ENCODE results near the gene KIF12.

KIF12 gene

DNA sequence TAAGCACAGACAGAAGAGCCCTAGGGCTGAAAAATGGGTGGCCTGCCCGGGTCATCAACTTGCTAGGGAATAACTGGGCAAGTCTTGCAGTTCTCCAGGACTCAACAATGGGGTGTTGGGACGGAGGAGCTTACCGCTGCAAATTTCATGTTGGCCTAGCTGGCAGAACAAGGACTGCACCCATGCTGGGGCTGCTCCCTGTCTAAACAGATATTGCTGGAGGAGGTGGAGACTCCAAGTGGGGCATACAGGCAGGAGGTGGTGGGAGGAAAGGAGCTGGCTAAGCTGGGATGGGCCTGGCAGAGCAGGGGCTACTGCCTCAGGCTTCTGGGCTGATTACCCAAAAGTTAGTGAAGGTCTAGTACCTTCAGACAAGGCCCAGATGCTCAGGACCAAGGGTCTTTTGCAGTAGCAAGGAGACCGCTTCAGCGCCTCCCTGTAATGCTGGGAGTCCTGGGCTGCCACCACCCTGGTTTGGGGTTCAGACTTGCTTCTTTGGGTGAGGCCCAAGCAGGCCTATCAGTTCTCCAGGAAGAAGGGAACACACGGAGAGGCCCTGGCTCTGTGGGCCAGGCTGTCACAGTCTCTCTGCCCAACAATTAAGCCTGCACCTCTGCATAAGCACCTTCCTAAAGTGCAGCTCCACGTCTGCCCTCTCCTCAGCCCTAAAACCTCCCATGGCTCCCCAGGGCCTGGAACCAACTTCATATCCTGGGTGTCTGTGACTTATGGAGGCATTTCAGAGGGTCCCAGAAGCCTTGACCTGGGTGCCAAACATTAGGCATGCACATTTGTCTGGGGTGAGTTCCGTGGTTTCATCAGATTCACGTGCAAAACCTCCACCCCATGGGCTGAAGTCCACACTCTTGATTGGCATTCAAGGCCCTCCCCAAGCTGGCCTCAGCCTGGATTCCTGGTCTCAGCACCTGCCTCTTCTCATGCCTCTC, 24.2 kb upstream of the KIF12 start:
- no peak for DNase-seq

DNA sequence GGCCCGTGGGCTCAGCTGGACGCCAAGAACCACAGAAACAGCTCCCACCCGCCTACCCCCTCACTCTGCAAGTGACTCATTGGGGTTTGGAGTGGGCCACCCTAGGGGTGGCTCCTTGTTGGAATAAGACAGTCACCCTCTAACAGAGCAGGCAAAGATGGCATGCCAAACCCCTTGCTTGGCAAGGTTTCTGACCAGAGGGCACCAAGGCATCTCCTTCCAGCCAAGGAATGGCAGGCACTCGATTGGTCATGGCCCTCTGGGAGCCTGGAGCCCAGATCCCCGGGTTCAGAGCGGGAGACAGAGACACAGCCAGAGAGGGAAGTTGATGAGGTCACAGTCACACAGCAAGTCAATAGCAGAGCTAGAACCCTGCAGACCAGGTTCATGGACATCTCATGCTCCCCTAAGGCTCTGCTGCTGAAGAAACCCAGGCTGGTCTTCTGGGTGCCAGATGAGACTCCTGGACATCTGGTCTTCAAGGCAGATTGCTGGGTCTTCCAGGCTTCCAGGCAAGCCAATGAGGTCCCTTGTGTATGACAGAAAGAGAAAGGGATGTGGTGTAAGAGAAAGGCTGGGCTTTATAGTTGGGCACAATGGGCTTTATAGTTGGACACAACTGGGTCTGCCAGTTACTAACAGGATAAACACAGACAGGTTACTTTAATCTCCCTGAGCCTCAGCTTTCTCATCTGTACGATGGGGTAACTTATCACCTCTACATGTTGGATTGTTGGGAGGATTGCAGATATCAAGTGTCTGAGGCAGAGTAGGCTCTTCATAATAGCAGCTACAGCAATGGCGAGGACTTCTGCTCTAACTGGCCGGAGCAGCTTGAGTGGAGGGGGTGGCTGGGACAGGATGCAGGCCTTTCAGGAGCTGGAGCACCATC, 23.3 kb upstream of the KIF12 start:
- DNase-seq: no peak

GRCh38 chr9:114121227-114122135, 22.4 kb upstream of the KIF12 start:
- no peak for DNase-seq

DNA sequence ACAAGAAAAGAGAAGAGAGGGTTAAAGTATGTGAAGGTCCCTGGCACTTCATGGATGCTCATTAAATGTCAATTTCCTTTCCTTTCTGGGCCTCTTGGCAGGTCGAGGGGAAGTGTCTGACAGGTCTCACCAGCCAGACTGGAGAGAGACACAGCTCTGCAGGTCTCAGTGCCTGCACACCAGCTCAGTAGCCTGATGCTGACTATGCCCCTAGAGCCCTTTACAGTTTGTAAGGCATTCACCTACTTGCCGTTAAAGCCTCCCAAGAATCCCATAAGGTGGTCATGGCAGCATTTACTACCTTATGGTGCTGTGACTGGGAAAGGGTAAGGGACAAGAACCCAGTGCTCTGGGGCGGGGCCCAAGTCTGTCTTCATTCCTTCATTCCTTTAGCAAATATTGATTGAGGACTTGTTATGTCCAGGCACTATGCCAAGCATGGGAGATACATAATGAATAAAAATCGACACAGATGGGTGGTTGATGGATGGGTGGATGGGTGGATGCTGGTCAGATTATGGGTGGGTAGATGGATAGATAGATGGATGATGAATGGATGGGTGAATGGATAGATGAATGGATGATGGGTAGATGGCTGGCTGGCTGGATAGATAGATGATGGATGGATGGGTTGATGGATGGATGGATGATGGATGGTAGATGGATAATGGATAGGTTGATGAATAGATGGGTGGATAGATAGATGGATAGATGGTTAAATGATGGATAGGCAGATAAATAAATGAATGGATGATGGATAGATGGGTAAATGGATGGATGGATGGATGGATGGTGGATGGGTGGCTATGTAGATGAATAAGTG, 21.3 kb upstream of the KIF12 start:
- DNase-seq: no peak

DNA sequence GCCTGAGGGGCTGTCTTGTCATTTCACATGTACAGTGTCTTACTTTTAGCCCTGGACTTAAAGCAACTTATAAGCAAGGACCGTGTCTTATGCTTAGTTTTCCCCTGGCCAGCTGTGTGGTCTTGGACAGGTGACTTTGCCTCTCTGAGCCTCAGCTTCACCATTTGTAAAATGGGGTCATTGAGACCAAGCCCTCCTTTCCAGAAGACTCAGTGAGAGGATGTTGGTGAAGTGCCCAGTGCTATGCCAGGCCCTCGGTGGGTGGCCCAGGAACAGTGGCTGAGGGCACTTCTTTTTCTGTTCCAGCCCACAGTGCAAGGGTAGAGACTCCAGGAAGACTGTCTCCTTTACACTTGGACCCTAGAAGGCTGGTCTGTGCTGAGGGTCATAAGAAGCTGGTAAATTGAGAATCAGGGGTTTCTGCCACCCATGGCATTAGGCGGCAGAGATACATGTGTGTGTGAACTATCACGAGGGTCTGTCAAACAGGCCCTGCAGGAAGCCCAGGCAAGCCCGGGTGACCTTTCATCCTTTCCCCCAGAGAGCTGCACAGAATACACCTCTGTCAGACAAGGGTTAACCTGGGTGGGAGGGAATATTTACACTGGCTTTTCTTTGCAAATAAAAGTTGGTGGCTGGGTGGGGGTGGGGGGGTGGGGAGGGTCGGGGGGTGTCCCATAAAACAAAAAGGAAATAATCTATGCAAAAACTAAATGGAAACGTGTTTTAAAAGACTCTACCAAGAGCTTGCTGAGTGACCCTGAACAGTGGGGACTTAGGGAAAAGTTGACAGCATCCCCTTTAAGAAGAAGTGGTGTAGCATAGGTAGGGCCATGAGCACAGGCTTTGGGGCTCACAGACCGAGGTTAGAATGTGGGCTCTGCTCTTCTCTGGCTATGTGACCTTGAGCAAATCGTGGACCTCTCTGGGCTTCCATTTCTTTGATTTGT, 20.4 kb upstream of the KIF12 start:
- DNase-seq: no peak

- DNase-seq: no peak
Observed at GRCh38 chr9:114117996-114118830, 19.1 kb upstream of the KIF12 start.

- DNase-seq: no peak
Observed at GRCh38 chr9:114117614-114117995, 18.5 kb upstream of the KIF12 start.

DNA sequence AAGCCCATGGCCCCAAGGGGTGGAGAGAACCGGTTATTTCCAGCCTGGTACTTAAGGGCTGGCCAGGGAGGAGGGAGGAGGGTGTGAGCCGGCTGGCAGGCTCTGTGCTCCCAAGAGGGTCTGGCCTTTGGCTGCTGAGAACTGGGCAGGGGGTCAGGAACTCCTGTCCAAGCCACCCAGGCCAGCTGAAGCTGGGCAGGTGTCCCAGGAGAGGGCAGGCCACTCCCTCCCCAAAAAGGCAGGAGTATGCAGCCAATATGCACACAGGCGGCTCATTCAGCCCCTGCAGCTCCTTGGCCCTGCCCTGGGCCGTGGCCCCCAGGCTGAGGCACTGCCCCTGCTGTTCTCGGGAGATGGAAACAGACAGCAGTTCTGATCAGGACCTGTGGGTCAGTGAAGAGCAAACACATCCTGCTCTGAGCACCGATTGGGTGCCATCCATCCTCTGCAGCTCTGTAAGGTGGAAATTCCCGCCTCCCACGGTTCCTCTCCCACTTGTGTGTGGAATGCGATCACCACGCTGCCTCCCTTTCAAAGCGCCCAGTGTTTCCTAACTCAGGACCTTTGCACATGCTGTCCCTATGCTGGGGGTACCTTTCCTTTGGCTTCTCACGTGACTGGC, 17.1 kb upstream of the KIF12 start:
- no peak for DNase-seq

GRCh38 chr9:114115654-114116125, 16.6 kb upstream of the KIF12 start:
- no peak for DNase-seq

DNA sequence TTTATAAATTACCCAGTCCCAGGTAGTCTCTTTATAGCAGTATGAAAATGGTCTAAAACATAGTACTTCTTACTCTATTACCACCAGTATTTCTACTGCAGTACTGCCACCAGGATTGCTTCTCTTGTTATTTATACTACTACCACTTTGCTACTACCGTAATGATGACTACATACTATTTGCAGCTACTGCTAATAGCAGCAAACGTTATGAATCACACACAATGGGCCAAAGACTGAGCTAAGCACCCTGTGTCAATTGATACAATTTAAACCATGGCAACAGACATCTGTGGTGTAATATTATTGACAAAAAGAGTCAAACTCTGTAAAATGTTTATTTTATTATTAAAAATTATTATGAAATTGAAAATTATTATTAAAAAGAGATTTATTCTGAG, 15.3 kb upstream of the KIF12 start:
- no peak for DNase-seq

DNA sequence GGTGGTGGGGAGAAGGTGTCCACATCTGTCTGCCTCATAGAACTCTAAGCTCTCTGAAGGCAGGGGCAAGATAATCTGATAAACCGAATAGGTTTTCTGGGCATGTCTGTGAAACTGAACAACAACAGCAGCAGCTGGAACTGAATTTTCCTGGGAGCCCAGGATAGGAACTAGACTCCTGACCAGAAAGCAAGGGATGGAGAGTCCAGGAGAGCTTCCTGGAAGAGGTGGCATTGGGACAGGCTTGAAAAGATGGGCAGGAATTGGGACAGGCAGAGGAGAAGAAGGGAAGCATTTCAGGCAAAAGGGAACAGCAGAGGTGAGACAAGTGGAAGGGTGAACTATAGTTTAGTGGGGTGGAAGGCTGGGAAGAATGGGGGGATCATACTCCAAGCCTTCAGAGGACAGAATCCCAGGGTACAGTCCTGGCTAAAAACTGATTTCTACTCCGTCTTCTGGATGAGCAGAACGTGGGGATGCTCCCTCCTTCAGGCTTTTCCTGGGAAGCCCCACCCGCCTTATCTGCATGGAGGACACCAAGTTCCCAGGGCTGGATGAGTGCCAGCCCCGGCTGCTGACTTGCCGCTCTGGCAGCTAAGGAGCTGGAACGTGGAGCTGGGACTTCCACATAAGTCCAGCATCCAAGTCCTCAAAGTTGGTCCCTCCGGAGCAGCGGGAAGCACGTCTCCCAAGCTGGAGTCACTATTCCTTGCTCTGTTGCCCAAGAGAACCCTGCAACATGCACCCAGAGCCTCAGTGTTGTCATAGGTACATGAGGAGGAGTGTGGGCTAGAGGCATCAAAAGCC, 13.9 kb upstream of the KIF12 start:
- no peak for DNase-seq

DNA sequence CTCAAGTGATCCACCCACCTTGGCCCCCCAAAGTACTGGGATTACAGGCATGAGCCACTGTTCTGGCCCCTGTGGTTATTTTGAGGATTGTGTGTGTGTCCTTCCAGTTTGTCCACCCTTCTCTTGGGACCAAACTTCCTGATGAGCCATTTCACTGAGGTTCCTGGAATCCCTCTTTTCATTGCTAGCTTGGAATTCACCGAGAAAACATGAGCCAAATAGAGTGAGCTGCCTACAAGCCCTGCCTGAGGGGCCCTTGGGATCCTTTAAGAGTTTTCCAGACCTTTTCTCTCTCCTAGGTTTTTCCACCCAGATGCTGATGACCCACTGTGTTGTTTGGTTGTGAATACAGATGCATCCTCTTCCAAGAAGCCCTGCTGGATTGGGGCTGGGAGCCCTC, 13.2 kb upstream of the KIF12 start:
- no peak for DNase-seq

DNA sequence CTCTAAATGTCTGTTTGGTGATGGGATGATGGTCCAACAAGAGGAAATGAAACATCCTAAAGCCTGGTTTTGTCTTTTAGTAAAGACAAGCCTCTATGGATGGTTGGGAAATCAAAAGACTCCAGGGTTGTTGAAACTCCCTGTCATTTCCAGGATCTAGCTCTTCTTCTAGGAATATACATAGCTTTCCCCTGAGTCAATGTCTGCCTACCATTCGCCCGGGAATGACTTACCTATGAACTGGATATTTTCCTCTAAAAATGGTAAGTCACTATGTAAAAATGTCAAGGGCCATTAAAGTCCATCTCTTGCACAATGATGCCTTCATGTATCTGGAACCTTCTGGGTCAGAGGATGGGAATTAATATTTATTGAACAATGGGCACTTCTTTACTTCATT, 11.1 kb upstream of the KIF12 start:
- no peak for DNase-seq

- DNase-seq: no peak
Observed at GRCh38 chr9:114109124-114109523, 10.0 kb upstream of the KIF12 start.

- peak; percentile 82 for DNase-seq
Observed at GRCh38 chr9:114108016-114108833, 9.1 kb upstream of the KIF12 start.

GRCh38 chr9:114107286-114108001, 8.4 kb upstream of the KIF12 start:
- DNase-seq: no peak

DNA sequence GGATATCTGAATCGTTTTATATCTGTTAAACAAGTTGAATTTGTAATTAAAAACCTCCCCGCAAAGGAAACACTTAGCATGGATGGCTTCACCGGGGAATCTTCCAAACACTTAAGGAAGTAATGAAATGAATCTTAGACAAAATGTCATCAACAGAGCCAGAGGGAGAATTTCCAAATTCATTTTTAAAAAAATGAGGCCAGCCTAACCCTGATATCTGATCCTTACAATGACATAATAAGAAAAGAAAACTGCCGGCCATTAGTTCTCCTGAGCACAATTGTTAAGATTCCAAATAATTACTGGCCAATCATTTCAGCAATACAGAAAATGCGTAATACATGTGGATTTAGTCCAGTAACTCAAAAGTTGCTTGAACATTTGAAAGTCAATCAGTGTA, 6.1 kb upstream of the KIF12 start:
- no peak for DNase-seq
